H9 (cell line): Measurements from ENCODE around the gene EMC8. TPM values are rescaled to one million over a fixed set of nuclear protein-coding genes. Genes with fewer than 3 reads are reported as not detected.

Experiments
- DNase-seq: peaks from one replicate; pipeline ENCODE4 v3.0.0-alpha.2; 2017
- H2AFZ ChIP-seq: one replicate; pipeline ENCODE4 v1.6.1; 2013; ENCODE audit warnings: mild to moderate bottlenecking, low read length, control low read depth, moderate library complexity
- H2AK5ac ChIP-seq: 2 replicates; pipeline ENCODE4 v1.6.1; 2013; ENCODE audit warnings: low read length, control low read depth, mixed read lengths; ENCODE audit not compliant: insufficient read length
- H2BK120ac ChIP-seq: one replicate; pipeline ENCODE4 v1.6.1; 2013; ENCODE audit warnings: low read depth, mild to moderate bottlenecking, low read length, control low read depth, inconsistent platforms; ENCODE audit not compliant: poor library complexity, severe bottlenecking
- H2BK12ac ChIP-seq: 2 replicates; pipeline ENCODE4 v1.6.1; 2013; ENCODE audit warnings: low read length, control low read depth, mixed read lengths, low read depth; ENCODE audit not compliant: insufficient read length
- H2BK15ac ChIP-seq: 2 replicates; pipeline ENCODE4 v1.6.1; 2013; ENCODE audit warnings: low read depth, low read length, control low read depth
- H2BK20ac ChIP-seq: one replicate; pipeline ENCODE4 v1.6.1; 2013; ENCODE audit warnings: low read depth, mild to moderate bottlenecking, low read length, control low read depth, inconsistent platforms; ENCODE audit not compliant: poor library complexity, severe bottlenecking
- H2BK5ac ChIP-seq: 2 replicates; pipeline ENCODE4 v1.6.1; 2013; ENCODE audit warnings: low read length, control low read depth, mixed read lengths; ENCODE audit not compliant: insufficient read length
- H3K14ac ChIP-seq: 2 replicates; pipeline ENCODE4 v1.6.1; 2013; ENCODE audit warnings: low read length, control low read depth; ENCODE audit not compliant: insufficient read depth
- H3K18ac ChIP-seq: 2 replicates; pipeline ENCODE4 v1.6.1; 2013; ENCODE audit warnings: low read depth, mild to moderate bottlenecking, mixed read lengths, low read length, control low read depth; ENCODE audit not compliant: insufficient read length
- H3K23ac ChIP-seq: 2 replicates; pipeline ENCODE4 v1.6.1; 2013; ENCODE audit warnings: low read length, control low read depth, mixed read lengths, low read depth; ENCODE audit not compliant: insufficient read length
- H3K23me2 ChIP-seq: 2 replicates; pipeline ENCODE4 v1.6.1; 2013; ENCODE audit warnings: low read depth, mild to moderate bottlenecking, mixed read lengths, low read length, control low read depth; ENCODE audit not compliant: insufficient read length, poor library complexity, severe bottlenecking
- H3K27ac ChIP-seq: 2 replicates; pipeline ENCODE4 v1.5.1; 2013; ENCODE audit warnings: low read length, control low read depth, mixed read lengths, low read depth; ENCODE audit not compliant: insufficient read length
- H3K27me3 ChIP-seq: 2 replicates; pipeline ENCODE4 v1.6.1; 2013; ENCODE audit warnings: low read length, control low read depth, inconsistent platforms; ENCODE audit not compliant: insufficient read depth
- H3K4ac ChIP-seq: 2 replicates; pipeline ENCODE4 v1.6.1; 2013; ENCODE audit warnings: low read depth, mild to moderate bottlenecking, control low read depth, inconsistent platforms, low read length, moderate library complexity
- H3K4me1 ChIP-seq: 2 replicates; pipeline ENCODE4 v1.6.1; 2013; ENCODE audit warnings: low read length, control low read depth, inconsistent platforms; ENCODE audit not compliant: insufficient read depth
- H3K4me2 ChIP-seq: 2 replicates; pipeline ENCODE4 v1.6.1; 2013; ENCODE audit warnings: low read length, control low read depth, mixed read lengths; ENCODE audit not compliant: insufficient read length, insufficient read depth
- H3K56ac ChIP-seq: 2 replicates; pipeline ENCODE4 v1.6.1; 2013; ENCODE audit warnings: low read depth, mild to moderate bottlenecking, mixed read lengths, low read length, control low read depth; ENCODE audit not compliant: insufficient read length
- H3K79me1 ChIP-seq: 2 replicates; pipeline ENCODE4 v1.6.1; 2013; ENCODE audit warnings: low read depth, mild to moderate bottlenecking, moderate library complexity, low read length, control low read depth, inconsistent platforms; ENCODE audit not compliant: insufficient read depth, poor library complexity, severe bottlenecking
- H3K79me2 ChIP-seq: 2 replicates; pipeline ENCODE4 v1.6.1; 2013; ENCODE audit warnings: low read length, control low read depth, inconsistent platforms; ENCODE audit not compliant: insufficient read depth
- H3K9ac ChIP-seq: 2 replicates; pipeline ENCODE4 v1.6.1; 2013; ENCODE audit warnings: low read length, control low read depth, mixed read lengths; ENCODE audit not compliant: insufficient read length; ENCODE audit errors: extremely low read depth
- H3K9me3 ChIP-seq: one replicate; pipeline ENCODE4 v1.6.1; 2013; ENCODE audit warnings: low read depth, low read length, inconsistent platforms; ENCODE audit not compliant: control insufficient read depth
- H3T11ph ChIP-seq: one replicate; pipeline ENCODE4 v1.6.1; 2013; ENCODE audit warnings: mild to moderate bottlenecking, low read length, control low read depth, inconsistent platforms
- H4K20me1 ChIP-seq: one replicate; pipeline ENCODE4 v1.6.1; 2013; ENCODE audit not compliant: control insufficient read depth, insufficient read length, insufficient read depth
- H4K5ac ChIP-seq: 2 replicates; pipeline ENCODE4 v1.6.1; 2013; ENCODE audit warnings: low read depth, mild to moderate bottlenecking, mixed read lengths, low read length, control low read depth; ENCODE audit not compliant: insufficient read length
- H4K8ac ChIP-seq: replicated peaks from 2 replicates; pipeline ENCODE4 v1.6.1; 2013; ENCODE audit warnings: low read length, control low read depth, mixed read lengths, low read depth; ENCODE audit not compliant: insufficient read length
- H4K91ac ChIP-seq: 2 replicates; pipeline ENCODE4 v1.6.1; 2013; ENCODE audit warnings: low read depth, mild to moderate bottlenecking, moderate library complexity, mixed read lengths, low read length, control low read depth; ENCODE audit not compliant: insufficient read length
- H3K27ac Mint-ChIP-seq, 3 experiments: 2 replicates in 2 of 3; 3 replicates in 1 of 3; pipeline ENCODE4 v1.8.0; 2020 to 2021; ENCODE audit warnings: mixed read lengths in 3 of 3, mild to moderate bottlenecking in 1 of 3, moderate library complexity in 1 of 3
- H3K27me3 Mint-ChIP-seq: 2 replicates; pipeline ENCODE4 v1.8.0; 2021; ENCODE audit warnings: low read depth, mild to moderate bottlenecking, moderate library complexity, mixed read lengths
- H3K36me3 Mint-ChIP-seq, 3 experiments: 2 replicates in 2 of 3; 3 replicates in 1 of 3; pipeline ENCODE4 v1.8.0; 2020 to 2021; ENCODE audit warnings: low read depth in 3 of 3, mixed read lengths in 3 of 3; ENCODE audit not compliant: insufficient read depth in 1 of 3
- H3K4me1 Mint-ChIP-seq, 2 experiments: 2 replicates each; pipeline ENCODE4 v1.8.0; 2020; ENCODE audit warnings: mixed read lengths in 2 of 2
- H3K4me3 Mint-ChIP-seq, 2 experiments: 2 replicates in 1 of 2; 3 replicates in 1 of 2; pipeline ENCODE4 v1.8.0; 2020 to 2021; ENCODE audit warnings: mild to moderate bottlenecking in 2 of 2, mixed read lengths in 2 of 2, moderate library complexity in 1 of 2
- H3K9me3 Mint-ChIP-seq, 2 experiments: 2 replicates in 1 of 2; 3 replicates in 1 of 2; pipeline ENCODE4 v1.8.0; 2020; ENCODE audit warnings: mild to moderate bottlenecking in 2 of 2, mixed read lengths in 2 of 2, moderate library complexity in 1 of 2
- WGBS: extraction: QIAGEN DNeasy Blood & Tissue Kit; methylation state at CpG from one replicate; pipeline ENCODE4 v1.1.7; 2013; ENCODE audit warnings: missing lambda C conversion rate, low lambda C conversion rate, mixed read lengths; ENCODE audit not compliant: insufficient read length; ENCODE audit errors: extremely low coverage; 5-methylcytosine and 5-hydroxymethylcytosine counted together
- total RNA-seq: library from RNA; stranded (reverse); gene quantifications from 2 replicates; pipeline ENCODE4 v1.2.1, GENCODE V29; 2021
- TF ChIP-seq, protein P1 (sequence below): fragments of 200-600 bp; sonication (generic); conservative IDR thresholded peaks from 3 replicates; pipeline ENCODE4 v1.8.0; 2021; ENCODE audit warnings: antibody characterized with exemption, mild to moderate bottlenecking

The EMC8 gene
- total RNA-seq, 1 experiment from 2014 or later: 52.3 TPM

DNA sequence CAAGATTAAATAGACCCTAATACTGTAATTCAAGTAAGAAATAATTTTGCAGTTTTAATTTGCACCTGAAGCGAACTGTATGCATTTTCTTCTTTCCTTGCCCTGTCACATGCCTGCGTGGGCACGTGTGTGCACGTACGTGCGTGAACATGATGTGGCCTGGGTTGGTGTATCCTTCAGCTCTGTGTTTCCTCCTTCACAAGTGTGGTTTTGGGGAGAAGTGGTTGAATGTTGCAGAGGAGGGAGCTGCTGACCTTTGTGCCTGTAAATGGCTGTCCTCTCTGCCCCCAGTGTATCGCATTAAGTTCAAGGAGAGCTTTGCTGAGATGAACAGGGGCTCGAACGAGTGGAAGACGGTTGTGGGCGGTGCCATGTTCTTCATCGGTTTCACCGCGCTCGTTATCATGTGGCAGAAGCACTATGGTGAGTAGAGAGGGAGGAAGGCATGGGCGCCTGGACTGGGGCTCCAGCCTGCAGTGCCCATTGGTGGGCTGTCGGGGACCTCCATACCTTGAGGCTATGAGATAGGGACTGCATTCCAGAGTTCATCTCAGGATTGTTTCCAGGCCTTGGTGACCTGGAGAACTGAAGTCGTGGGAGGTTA, 6.2 kb upstream of the EMC8 start:
- no peak overlapping the region for H3K4ac ChIP-seq
- no peak overlapping the region for H3K14ac ChIP-seq
- H2BK20ac ChIP-seq: no peak overlapping the region
- no peak for DNase-seq
- Mint-ChIP-seq H3K4me1 (peaks cover 6 to 7% of the 10 kb centered on the region in 2 experiments), H3K4me3 (no peak overlapping the region), H3K9me3 (no peaks in the 10 kb centered on the region; a peak in 1 of 5 replicates), H3K27me3 (no peaks in the 10 kb centered on the region; the same call in 1 of the 2 replicates), H3K27ac (no peak overlapping the region), H3K36me3 (peaks cover 57 to 71% (median 62%) of the 10 kb centered on the region in 3 experiments)
- no peak overlapping the region for H3T11ph ChIP-seq
- H3K56ac ChIP-seq: no peak overlapping the region
- no peak overlapping the region for H2BK12ac ChIP-seq
- H4K8ac ChIP-seq: no peak overlapping the region
- no peaks in the 10 kb centered on the region for H3K9me3 ChIP-seq
- WGBS: no CpG with 5 or more reads among the region's 18 CpGs
- no peaks in the 10 kb centered on the region for H3K27me3 ChIP-seq
- no peak overlapping the region for H2BK120ac ChIP-seq
- H4K5ac ChIP-seq: no peak overlapping the region
- no peak overlapping the region for H3K27ac ChIP-seq
- no peaks in the 10 kb centered on the region for H4K20me1 ChIP-seq
- H2BK5ac ChIP-seq: no peak overlapping the region
- peaks cover under 1% of the 10 kb centered on the region for H3K23me2 ChIP-seq
- peaks cover 2% of the 10 kb centered on the region for H3K79me1 ChIP-seq
- H2AK5ac ChIP-seq: no peak overlapping the region
- TF ChIP-seq, protein P1, sequence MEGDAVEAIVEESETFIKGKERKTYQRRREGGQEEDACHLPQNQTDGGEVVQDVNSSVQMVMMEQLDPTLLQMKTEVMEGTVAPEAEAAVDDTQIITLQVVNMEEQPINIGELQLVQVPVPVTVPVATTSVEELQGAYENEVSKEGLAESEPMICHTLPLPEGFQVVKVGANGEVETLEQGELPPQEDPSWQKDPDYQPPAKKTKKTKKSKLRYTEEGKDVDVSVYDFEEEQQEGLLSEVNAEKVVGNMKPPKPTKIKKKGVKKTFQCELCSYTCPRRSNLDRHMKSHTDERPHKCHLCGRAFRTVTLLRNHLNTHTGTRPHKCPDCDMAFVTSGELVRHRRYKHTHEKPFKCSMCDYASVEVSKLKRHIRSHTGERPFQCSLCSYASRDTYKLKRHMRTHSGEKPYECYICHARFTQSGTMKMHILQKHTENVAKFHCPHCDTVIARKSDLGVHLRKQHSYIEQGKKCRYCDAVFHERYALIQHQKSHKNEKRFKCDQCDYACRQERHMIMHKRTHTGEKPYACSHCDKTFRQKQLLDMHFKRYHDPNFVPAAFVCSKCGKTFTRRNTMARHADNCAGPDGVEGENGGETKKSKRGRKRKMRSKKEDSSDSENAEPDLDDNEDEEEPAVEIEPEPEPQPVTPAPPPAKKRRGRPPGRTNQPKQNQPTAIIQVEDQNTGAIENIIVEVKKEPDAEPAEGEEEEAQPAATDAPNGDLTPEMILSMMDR: no peak
- no peak overlapping the region for H2AFZ ChIP-seq
- H3K9ac ChIP-seq: no peak overlapping the region
- H4K91ac ChIP-seq: no peak overlapping the region
- no peak overlapping the region for H3K18ac ChIP-seq
- H2BK15ac ChIP-seq: no peak overlapping the region
- no peak overlapping the region for H3K23ac ChIP-seq
- H3K4me1 ChIP-seq: no peaks in the 10 kb centered on the region
- H3K4me2 ChIP-seq: no peak overlapping the region
- H3K79me2 ChIP-seq: no peaks in the 10 kb centered on the region
